GM20431 (cell line): ENCODE data around the gene ERICH4.
"Not testable (repeated sequence)": the region's sequence is repeated elsewhere in the genome, so short reads cannot be mapped to it uniquely, and the experiment has no call there.

Source experiments
- in situ Hi-C: fragments of 300-500 bp; cut with MseI, MboI; formaldehyde crosslinking; loops from one replicate; pipeline ENCODE4 v1.15.0; 2020; ENCODE audit warnings: low sequenced_read_pairs; ENCODE audit not compliant: unreplicated experiment

ERICH4 gene

DNA sequence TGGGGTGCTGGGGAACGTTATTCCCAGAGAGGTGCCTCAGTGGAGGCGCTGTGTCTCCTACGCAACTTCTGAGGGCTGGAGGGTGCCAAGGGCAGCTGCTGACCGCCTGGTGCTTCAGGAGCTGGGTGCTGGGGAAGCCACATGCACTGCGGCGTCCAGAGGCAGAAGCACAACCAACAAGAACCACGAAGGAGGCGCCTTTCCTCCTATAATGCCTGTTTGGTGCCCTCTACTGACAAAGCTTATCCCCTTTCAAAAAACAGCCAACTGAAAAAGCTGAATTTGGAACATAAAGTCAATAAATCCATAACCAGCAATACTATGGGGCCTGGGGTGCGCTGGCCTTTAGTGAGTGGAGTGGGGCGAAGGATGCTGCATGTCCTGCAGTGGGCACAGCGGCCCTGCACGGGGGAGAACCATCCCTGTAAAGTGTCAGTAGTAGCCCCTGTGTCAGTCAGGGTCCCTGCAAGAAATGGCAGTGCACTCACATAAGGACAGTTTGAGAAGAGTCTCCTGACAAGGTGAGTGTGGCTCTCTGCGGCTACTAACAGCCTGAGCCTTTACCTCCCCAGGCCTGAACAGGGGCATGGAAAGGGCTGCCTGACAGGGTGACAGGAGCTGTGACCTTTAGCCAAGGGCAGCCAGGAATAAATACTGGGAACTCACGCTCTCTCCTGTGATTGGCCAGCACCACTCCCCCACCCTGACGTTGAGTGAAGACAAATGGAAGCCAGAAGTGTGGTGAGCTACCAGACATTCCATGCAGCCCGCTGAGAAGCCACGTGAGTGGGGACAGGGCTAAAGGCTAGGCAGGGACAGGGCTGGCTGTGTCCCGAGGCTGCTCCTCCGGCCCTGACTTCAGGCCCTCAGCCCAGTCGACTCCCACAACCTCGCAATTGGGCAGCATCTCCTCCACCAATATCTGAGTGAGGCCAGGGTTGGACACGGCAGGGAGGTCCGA is 11.2 kb upstream of the ERICH4 start:
- in situ Hi-C loops = no loop called here

DNA sequence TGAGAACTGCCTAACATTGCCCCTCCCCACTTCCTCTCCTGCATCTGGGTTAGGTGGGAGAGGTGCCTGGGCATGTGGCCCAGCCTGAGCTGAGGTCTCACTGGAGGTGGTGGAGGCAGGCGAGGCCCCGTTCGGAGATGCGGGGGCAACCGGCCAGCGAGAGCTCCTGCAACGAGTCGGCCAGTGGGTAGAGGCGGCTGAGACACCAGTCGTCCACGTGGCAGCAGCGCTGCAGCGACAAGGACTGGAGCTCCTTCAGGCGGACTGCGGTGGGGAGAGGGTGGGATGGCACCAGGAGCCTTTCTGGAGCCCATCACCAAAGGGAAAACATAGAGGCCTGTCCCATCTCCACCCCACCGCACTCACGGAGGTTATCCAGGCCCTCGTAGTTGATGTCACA is 9.8 kb upstream of the ERICH4 start:
- in situ Hi-C loops = no loop called here

DNA sequence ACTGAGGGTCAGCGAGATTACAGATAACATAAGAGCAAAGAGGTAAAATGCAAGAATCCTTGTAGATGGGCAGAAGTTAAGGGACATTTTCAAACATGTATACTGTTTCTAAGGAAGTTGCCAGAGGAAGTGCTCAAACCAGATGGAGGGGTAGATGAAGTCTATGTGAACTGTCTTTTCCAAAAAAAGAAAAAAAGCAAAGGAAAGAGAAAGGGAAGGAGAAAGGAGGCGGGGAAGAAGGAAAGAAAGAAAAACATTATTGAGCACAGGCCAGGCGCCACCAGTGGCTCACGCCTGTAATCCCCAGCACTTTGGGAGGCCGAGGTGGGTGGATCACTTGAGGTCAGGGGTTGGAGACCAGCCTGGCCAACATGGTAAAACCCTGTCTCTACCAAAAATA is 8.5 kb upstream of the ERICH4 start:
- in situ Hi-C loops = no loop called here

DNA sequence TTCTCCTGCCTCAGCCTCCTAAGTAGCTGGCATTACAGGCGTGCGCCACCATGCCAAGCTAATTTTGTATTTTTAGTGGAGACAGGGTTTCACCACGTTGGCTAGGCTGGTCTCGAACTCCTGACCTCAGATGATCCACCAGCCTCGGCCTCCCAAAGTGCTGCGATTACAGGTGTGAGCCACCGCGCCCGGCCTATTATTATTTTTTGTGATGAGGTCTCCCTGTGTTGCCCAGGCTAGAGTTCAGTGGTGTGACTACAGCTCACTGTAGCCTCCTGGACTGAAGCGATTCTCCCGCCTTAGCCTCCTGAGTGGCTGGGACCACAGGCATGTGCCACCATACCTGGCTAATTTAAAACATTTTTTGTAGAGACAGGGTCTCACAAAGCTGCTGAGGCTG is 7.6 kb upstream of the ERICH4 start:
- in situ Hi-C loops = not testable (repeated sequence)

DNA sequence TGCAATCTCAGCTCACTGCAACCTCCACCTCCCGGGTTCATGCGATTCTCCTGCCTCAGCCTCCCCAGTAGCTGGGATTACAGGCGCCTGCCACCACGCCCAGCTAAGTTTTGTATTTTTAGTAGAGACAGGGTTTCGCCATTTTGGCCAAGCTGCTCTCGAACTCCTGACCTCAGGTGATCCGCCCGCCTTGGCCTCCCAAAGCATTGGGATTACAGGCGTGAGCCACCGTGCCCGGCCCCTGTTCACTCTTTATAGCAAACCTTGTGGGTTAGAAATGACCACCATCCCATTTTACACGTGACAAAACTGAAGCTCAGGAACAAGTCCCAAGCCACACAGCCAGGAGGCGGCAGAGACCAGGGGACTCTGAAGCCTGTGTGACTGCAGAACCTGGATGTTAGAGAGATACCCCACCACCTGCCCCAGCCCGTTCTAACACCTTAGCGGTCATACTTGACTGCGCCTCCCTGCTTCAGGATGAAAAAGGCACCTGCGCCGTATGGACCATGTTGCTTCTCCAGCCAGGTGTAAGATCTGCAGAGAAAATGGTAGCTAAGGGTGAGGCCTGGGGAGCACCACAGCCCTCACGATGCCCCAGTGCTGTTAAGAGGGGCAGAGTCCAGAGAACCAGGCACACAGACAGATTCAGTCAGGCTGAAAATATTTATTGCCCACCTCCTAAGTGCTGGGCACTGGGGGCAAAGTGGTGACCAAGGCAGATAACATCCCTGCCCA is 6.9 kb upstream of the ERICH4 start:
- in situ Hi-C loops = no loop called here

DNA sequence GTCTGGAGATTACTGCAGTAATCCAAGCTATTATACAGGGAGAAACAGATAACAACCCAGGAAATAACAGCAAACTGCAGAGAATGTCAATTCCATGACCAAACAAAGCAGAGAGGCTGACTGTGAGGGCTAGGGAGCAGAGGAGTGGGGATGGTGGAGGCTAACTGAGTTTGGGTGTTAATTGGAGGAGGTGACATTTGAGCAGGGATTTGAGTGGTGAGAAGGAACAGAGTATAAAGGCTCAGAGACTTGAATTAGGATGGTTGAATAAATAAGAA is 6.3 kb upstream of the ERICH4 start:
- in situ Hi-C loops = no loop called here

DNA sequence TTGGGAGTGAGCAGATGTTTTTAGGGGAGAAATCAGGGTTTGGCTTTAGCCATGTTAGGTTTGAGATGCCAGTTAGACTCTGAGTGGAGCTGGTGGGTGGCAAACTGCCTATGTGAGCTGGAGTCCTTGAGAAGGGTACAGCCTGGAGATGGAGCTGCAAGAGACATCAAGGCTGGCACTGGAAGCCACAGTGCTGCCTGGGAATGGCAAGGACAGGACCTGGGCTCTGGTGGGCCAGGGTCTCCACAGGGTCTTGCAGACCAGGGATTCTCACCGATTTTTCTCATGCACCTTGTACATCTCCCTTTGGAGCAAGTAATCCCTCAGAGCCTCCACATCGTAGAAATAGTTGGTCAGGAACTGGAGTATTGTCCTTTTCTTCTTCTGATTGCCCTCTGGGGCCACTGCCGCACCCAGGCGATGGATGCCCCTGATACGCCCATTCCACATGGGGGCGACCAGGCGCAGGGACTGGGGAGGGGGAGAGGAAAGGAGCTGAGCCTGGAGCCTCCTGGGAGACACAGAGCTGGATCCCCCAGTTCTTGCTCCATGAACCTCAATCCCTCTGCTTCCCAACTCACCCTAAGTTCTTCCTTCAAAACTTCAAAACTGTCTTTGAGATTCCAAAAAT is 4.9 kb upstream of the ERICH4 start:
- in situ Hi-C loops = no loop called here

DNA sequence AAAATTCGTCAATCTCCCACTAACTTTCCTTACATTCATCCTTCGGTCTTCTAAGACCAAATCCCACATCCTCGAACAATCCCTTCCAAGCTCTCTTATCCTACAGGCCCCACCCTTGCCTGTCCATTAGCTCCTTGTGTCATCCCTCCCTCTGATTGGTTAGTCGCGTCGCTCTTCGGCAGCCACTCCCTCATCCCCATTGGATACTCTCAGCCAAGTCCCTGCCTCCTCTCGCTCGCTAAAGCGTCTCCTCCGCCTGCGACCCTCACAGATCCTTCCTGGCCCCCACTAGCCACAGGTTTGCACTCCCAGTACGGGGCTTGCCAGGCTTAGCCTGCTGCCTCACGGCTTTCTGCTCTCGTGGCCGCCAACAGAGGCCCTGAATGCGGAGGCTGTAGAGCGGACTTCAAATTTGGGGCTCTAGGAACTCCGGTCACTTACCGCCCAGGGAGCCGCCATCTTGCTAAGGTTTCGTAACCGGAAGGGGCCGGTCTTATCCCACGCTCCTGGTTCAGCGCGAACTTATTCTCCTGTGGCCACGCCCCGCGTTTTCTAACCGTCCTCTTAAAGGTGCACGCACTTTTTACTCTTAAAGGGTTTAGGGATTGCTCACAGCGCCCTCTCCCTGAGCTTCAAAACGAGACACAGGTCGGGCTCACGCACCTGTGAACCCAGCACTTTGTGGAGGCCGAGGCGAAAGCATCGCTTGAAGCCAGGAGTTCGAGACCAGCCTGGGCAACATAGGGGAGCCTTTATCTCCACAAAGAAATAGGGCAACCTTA is 3.3 kb upstream of the ERICH4 start, which contains the start of gene DMAC2:
Gene DMAC2, minus strand, starts transcription at position 472 of the 782 bp plus-strand sequence. Its CDS starts 13 bp downstream, at position 459.
- in situ Hi-C loops = loop anchor here (10.0 kb wide), 1 partner anchor 135 kb away; the partner anchor contains the start of gene CEACAM21

DNA sequence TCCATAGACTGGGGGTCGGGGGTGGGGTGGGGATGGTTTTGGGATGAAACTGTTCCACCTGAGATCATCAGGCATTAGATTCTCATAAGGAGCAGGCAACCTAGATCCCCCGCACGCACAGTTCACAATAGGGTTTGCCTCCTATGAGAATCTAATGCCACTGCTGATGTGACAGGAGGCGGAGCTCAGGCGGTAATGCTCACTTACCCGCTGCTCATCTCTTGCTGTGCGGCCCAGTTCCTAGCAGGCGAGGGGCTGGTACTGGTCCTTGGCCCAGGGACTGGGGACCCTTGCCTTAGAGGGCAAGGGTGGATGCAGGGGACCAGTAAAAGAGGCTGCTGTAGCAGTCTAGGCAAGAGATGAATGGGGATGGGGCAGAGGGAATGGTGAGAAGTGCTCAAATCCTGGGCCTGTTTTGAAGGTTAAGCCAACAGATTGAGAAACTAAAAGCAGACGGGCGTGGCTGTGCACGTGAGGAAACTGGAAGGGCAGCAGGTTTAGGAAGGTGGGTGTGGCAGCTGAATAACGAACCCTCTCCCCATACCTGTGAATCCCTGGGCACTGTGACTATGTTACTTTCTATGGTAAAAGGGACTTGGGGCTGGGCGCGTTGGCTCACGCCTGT is 1.5 kb upstream of the ERICH4 start:
- in situ Hi-C loops = loop anchor here (10.0 kb wide), 1 partner anchor 133 kb away; the partner anchor contains the start of gene CEACAM21

DNA sequence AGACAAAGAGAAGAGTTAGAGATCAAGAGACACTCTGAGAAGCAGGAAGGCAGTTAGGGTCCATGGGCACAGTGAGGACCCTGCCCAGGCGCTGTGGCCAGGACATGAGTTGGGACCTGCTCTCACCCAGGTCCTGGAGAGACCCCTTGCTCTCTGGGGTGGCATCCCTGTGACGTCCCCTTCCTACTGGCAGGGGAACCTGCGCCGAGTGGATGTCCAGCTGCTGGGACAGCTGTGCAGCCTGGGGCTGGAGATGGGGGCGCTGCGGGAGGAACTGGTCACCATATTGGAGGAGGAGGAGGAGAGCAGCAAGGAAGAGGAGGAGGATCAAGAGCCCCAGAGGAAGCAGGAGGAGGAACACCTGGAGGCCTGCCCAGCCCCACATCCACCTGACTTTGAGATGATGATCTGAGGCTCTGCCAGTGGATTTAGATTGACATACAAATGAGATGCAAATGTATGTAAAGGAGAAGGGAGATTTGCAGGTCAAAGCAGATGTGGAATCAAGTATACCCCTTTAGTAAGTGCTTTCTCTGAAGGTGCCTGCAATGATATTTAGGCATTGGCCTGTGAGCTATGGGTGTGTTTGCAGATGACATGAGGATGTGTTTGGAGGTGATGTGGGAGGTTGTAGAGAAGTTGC is 978 bp downstream of the ERICH4 start:
- in situ Hi-C loops = loop anchor here (10.0 kb wide), 1 partner anchor 131 kb away; the partner anchor contains the start of gene CEACAM21

DNA sequence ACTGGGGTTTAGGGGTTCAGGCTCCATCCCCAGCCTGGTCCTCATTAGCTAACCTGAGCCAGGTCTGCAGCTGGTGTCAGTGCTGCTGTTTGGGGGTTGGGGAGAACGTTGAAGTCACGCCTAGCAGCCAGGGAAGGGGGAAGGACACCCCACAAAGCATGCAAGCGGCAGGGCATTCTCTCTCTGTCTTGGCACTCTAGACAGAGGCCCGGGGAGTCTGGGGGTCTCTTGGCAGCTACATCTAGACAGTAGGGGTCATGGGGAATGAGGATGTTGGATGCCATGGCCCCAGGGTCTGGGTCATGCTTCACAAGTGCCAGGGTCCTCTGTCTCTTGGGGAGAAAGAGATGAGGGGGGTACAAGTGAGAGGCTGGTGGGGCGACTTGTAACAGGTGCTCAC is 2.6 kb downstream of the ERICH4 start:
- in situ Hi-C loops = loop anchor here (10.0 kb wide), 1 partner anchor 129 kb away; the partner anchor contains the start of gene CEACAM21

DNA sequence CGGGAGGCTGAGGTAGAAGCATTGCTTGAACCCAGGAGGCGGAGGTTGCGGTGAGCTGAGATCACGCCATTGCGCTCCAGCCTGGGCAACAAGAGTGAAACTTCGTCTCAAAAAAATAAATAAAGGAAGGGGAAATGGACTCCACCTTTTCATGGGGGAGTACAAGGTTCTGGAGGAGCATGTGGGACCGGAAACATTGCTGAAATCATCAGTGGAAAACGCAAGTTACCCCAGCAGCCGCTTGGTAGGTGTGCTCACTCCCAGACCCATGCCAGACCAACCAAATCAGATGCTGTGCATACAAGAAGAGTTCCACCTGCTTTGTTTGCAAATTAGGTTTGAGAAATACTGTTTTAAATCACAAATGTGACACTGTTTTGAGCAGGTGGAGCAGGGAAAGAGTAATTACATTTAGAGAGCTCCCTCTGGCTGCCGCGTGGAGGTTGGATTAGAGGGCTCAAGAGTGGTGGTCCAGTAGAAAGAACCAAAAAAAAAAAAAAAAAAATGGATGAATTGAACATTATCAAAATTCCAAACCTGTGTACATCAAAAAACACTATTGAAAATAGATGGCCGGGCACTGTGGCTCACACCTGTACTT is 4.9 kb downstream of the ERICH4 start:
- in situ Hi-C loops = loop anchor here (10.0 kb wide), 1 partner anchor 127 kb away; the partner anchor contains the start of gene CEACAM21

DNA sequence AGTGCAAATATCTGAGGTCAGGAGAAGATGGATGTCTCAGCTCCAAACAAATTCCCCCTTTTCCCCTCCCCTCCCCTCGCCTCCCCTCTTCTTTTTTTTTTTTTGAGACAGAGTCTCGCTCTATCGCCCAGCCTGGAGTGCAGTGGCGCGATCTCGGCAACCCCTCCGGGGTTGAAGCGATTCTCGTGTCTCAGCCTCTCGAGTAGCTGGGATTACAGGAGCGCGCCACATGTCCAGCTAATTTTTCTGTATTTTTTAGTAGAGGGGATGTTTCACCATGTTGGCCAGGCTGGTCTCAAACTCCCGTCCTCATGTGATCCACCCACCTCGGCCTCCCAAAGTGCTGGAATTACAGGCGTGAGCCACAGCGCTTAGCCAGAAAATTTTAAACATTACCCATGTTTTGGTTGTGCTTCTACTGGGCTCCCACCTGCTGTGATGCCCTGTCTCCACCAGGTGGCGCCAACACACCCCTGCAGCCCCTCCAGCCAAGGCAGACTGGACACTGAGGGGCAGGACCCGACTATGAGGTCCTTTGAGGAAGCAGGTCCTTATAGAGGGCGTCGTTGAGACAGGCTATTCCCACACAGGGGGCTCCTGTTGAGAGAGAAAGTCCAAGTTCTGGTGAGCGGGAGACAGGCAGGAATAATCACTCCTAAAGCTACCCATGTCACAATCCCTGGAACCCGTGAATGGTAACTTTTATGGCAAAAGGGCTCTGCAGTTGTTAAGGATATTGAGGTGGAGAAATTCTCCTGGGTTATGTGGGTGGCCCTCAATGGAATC is 6.3 kb downstream of the ERICH4 start:
- in situ Hi-C loops = loop anchor here (10.0 kb wide), 1 partner anchor 126 kb away; the partner anchor contains the start of gene CEACAM21

DNA sequence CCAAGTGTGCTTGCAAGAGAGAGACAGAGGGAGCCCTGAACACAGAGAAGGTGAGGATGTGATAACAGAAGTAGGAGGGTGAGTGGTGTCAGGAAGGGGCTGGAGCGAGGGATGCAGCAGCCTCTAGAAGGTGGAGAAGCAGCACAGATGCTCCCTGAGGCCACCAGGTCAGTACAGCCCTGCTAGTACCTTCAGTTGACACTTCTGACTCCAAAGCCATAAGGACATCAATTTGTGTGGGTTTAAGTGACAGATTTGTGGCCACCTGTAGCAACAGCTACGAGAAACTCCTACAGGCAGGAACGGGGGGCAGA is 6.9 kb downstream of the ERICH4 start:
- in situ Hi-C loops = loop anchor here (10.0 kb wide), 1 partner anchor 125 kb away; the partner anchor contains the start of gene CEACAM21

DNA sequence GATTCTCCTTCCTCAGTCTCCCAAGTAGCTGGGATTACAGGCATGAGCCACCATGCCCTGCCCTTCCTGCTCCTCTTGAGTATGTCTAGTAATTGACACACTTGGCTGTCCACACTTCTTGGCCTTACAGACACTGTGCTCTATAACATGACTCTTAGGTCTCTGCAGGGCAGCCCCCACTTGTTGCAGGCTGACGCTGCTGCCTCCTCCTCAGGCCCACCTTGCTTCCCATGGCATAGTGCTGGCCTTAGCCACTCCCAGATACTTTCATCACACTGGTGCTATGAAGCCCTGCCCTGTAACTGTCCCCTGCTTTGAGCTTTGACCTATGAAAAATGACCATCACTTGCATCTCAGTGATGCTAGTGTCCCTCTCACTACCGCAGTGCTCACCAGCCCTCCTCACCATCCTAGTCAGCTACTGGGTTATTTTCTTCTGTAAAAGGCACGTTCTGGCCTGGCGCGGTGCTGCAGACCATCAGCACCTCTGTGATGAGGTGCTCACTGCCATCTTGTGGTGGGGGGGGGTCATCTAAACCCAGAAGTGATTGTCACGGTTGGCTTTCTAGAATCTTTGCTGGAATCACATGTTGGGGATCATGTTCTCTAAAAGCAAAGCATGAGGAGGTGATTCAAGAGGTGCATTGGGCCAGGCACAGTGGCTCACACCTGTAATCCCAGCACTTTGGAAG is 9.8 kb downstream of the ERICH4 start:
- in situ Hi-C loops = no loop called here

DNA sequence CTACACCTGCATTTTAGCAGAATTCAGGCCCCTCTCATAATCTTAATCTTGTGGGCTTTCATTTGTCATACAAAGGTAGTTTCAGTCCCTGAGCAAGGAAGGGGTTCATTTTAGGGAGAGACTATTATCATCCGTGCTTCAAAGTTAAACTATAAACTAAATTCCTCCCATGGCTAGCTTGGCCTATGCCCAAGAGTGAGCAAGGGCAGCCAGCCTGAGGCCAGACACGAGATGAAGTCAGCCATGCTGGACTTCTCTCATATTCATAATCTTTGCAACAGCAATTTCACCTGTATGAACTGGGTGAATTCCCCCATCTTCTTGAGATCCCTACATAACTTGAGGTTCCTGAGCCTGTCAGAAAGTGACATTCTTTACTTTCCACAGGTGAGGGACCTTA is 13.0 kb downstream of the ERICH4 start:
- in situ Hi-C loops = no loop called here

DNA sequence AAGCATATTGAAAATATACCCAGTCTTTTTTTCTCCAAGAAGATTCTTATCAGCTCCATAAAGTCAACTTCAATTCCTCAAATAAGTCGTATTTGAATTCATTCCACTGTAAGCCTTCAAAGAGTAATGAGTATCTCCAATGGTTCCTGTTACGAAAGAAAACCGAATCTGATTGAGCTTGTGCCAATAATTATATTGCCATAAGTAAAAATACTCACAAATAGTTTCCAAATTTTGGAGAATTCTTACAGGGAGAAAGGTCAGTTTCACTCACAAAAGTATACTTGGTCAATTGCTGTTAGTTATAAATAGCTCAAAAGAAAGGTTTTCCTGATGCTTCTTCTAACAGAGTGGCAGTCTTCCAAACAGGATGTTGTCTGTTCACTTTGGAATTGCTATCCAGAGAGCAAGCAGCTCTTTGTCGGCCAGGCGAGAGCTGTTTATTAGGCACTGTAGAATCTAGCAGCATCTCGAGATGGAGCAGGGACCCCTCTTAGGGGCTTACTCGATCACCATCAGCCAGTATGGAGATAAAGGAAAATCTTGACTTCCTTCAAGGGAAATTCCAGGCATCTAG is 13.5 kb downstream of the ERICH4 start:
- in situ Hi-C loops = no loop called here
